MM.1S (cell line): ENCODE measurements around the gene ARHGAP11A.

ENCODE experiments used
- DNase-seq: peaks from one replicate; pipeline ENCODE4 v3.0.0-alpha.2; 2015
- H2AFZ ChIP-seq: fragments of 300-600 bp; sonication (generic); 2 replicates; pipeline ENCODE4 v1.6.0; 2016; ENCODE audit warnings: antibody characterized with exemption, low read length
- H3F3A ChIP-seq: fragments of 300-600 bp; sonication (generic); 2 replicates; pipeline ENCODE4 v1.6.1; 2016; ENCODE audit warnings: mild to moderate bottlenecking, antibody characterized with exemption, low read length, moderate library complexity, mixed read lengths; ENCODE audit not compliant: insufficient read depth
- H3K27ac ChIP-seq: fragments of 300-600 bp; sonication (generic); 2 replicates; pipeline ENCODE4 v1.5.1; 2016; ENCODE audit warnings: mild to moderate bottlenecking, low read length
- H3K27me3 ChIP-seq: fragments of 300-600 bp; sonication (generic); replicated peaks from 2 replicates; pipeline ENCODE4 v1.6.0; 2016; ENCODE audit warnings: low read length; ENCODE audit not compliant: insufficient read depth
- H3K36me3 ChIP-seq: fragments of 300-600 bp; sonication (generic); replicated peaks from 2 replicates; pipeline ENCODE4 v1.6.1; 2016; ENCODE audit warnings: mild to moderate bottlenecking, low read length, mixed read lengths; ENCODE audit not compliant: insufficient read depth
- H3K4me1 ChIP-seq: fragments of 300-600 bp; sonication (generic); 2 replicates; pipeline ENCODE4 v1.6.1; 2016; ENCODE audit warnings: low read length, mixed read lengths
- H3K4me2 ChIP-seq: fragments of 300-600 bp; sonication (generic); 2 replicates; pipeline ENCODE4 v1.6.0; 2016; ENCODE audit warnings: low read depth, low read length
- H3K4me3 ChIP-seq: fragments of 300-600 bp; sonication (generic); 2 replicates; pipeline ENCODE4 v1.5.1; 2016; ENCODE audit warnings: low read length, mixed read lengths
- H3K79me2 ChIP-seq: fragments of 300-600 bp; sonication (generic); 2 replicates; pipeline ENCODE4 v1.6.1; 2016; ENCODE audit warnings: mixed run types, low read length, mixed read lengths
- H3K9ac ChIP-seq: fragments of 300-600 bp; sonication (generic); 2 replicates; pipeline ENCODE4 v1.6.1; 2016; ENCODE audit warnings: low read length, mixed read lengths
- H3K9me2 ChIP-seq: fragments of 300-600 bp; sonication (generic); replicated peaks from 2 replicates; pipeline ENCODE4 v1.6.1; 2016; ENCODE audit warnings: mild to moderate bottlenecking, low read length, mixed read lengths; ENCODE audit not compliant: insufficient read depth
- H3K9me3 ChIP-seq: fragments of 300-600 bp; sonication (generic); replicated peaks from 2 replicates; pipeline ENCODE4 v1.6.1; 2016; ENCODE audit warnings: mild to moderate bottlenecking, low read length, mixed read lengths; ENCODE audit not compliant: insufficient read depth
- H4K20me1 ChIP-seq: fragments of 300-600 bp; sonication (generic); 2 replicates; pipeline ENCODE4 v1.6.1; 2016; ENCODE audit warnings: mild to moderate bottlenecking, low read length, moderate library complexity, mixed read lengths; ENCODE audit not compliant: insufficient read depth
- EZH2 ChIP-seq: fragments of 300-600 bp; sonication (generic); optimal IDR thresholded peaks from 2 replicates; pipeline ENCODE3; 2017; ENCODE audit warnings: low read depth, mild to moderate bottlenecking, antibody characterized with exemption, low read length, mixed read lengths
- EZH2phosphoT487 ChIP-seq: fragments of 300-600 bp; sonication (generic); IDR thresholded peaks from 2 replicates; pipeline ENCODE4 v1.6.1; 2018; ENCODE audit warnings: antibody characterized with exemption, low read length
- TF ChIP-seq, protein P1 (sequence below): fragments of 300-600 bp; sonication (generic); IDR thresholded peaks from 2 replicates; pipeline ENCODE4 v1.5.1; 2016; ENCODE audit warnings: antibody characterized with exemption, low read length, mixed read lengths

The ARHGAP11A gene

DNA sequence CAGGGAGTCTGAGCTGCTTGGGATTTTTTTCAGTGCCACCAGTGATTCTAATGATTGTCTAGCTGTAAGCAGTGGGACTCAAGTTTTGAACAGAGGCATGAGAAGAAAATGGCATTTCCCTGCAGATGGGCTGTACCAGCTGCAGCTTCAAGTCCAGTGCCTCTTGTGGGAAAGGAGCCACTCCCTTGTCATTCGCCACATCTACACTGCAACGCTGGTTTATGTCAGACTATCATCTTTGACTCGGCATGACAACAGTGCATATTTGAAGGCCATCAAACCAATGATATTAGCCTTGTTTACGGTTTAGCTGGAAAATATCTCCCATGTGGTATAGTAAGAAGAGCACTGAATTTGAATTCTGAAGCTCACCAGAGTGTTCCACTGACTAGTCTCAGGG lies 48.4 kb downstream of the ARHGAP11A start:
- Histone ChIP-seq H3K27ac (no peak overlapping the region), H3K36me3 (no peaks in the 10 kb centered on the region), H2AFZ (no peak overlapping the region), H3K9me3 (no peaks in the 10 kb centered on the region), H3K9me2 (no peaks in the 10 kb centered on the region), H3K9ac (no peak overlapping the region), H3K79me2 (no peaks in the 10 kb centered on the region), H4K20me1 (no peaks in the 10 kb centered on the region), H3K4me1 (no peaks in the 10 kb centered on the region), H3K27me3 (no peaks in the 10 kb centered on the region), H3F3A (no peaks in the 10 kb centered on the region), H3K4me2 (no peak overlapping the region), H3K4me3 (no peak overlapping the region)
- DNase-seq: no peak
- TF ChIP-seq EZH2 (no peak), EZH2phosphoT487 (no peak)
- TF ChIP-seq, protein P1, sequence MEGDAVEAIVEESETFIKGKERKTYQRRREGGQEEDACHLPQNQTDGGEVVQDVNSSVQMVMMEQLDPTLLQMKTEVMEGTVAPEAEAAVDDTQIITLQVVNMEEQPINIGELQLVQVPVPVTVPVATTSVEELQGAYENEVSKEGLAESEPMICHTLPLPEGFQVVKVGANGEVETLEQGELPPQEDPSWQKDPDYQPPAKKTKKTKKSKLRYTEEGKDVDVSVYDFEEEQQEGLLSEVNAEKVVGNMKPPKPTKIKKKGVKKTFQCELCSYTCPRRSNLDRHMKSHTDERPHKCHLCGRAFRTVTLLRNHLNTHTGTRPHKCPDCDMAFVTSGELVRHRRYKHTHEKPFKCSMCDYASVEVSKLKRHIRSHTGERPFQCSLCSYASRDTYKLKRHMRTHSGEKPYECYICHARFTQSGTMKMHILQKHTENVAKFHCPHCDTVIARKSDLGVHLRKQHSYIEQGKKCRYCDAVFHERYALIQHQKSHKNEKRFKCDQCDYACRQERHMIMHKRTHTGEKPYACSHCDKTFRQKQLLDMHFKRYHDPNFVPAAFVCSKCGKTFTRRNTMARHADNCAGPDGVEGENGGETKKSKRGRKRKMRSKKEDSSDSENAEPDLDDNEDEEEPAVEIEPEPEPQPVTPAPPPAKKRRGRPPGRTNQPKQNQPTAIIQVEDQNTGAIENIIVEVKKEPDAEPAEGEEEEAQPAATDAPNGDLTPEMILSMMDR: no peak

DNA sequence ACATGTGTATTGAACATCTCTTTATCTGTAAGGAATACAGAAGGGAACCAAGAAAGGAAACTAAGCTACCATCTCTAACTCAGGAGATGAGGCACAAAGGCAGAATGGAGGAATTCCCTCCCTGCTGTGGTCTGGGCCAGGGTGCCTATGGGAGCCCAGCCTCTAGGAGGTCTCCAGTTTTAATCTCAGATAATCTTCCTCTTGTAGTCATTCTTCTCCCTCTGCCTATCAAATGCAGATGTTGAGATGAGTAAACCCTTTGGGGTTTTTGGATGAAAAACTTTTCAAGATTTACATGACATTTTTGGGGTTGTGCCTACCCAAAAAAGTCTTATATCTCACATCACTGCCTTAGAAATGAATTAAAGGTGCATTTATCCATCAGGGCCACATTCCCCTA lies 49.5 kb downstream of the ARHGAP11A start:
- H3K9ac ChIP-seq: no peak overlapping the region
- TF ChIP-seq EZH2phosphoT487: no peak
- TF ChIP-seq, protein P1: no peak
- TF ChIP-seq EZH2: no peak
- no peaks in the 10 kb centered on the region for H3K4me1 ChIP-seq
- no peaks in the 10 kb centered on the region for H3K36me3 ChIP-seq
- no peaks in the 10 kb centered on the region for H4K20me1 ChIP-seq
- DNase-seq: no peak
- H3K79me2 ChIP-seq: no peaks in the 10 kb centered on the region
- no peaks in the 10 kb centered on the region for H3F3A ChIP-seq
- no peaks in the 10 kb centered on the region for H3K27me3 ChIP-seq
- H3K27ac ChIP-seq: no peak overlapping the region
- no peaks in the 10 kb centered on the region for H3K9me3 ChIP-seq
- no peak overlapping the region for H2AFZ ChIP-seq
- no peaks in the 10 kb centered on the region for H3K9me2 ChIP-seq
- no peak overlapping the region for H3K4me3 ChIP-seq
- no peak overlapping the region for H3K4me2 ChIP-seq

DNA sequence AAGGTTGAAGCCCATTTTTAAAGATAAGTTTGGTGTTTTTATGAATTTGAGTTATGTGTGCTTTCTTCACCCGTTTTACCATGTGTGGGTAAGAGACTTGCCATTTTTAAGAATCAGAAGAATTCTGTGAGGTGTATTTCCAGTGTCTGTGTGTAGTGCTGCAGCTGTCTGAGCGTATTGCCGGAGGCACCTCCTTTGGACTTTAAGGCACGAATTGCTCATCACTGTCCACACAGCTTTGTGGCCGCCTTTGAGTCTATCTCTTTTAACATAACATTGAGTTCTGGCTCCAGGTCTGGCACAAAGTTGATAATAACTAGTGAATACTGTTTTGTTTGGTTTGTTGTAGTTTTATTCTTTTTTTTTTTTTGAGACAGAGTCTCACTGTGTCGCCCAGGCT lies 52.0 kb downstream of the ARHGAP11A start:
- Histone ChIP-seq H3F3A (no peaks in the 10 kb centered on the region), H4K20me1 (no peaks in the 10 kb centered on the region), H3K9ac (no peak overlapping the region), H3K4me2 (no peak overlapping the region), H3K79me2 (no peaks in the 10 kb centered on the region), H2AFZ (no peak overlapping the region), H3K36me3 (no peaks in the 10 kb centered on the region), H3K4me1 (no peaks in the 10 kb centered on the region), H3K9me3 (no peaks in the 10 kb centered on the region), H3K27ac (no peak overlapping the region), H3K4me3 (no peak overlapping the region), H3K27me3 (no peaks in the 10 kb centered on the region), H3K9me2 (no peaks in the 10 kb centered on the region)
- no peak for DNase-seq
- TF ChIP-seq, protein P1: no peak
- TF ChIP-seq EZH2phosphoT487 (no peak), EZH2 (no peak)
